ENCODE data around the gene SEC14L1.

SEC14L1 gene

DNA sequence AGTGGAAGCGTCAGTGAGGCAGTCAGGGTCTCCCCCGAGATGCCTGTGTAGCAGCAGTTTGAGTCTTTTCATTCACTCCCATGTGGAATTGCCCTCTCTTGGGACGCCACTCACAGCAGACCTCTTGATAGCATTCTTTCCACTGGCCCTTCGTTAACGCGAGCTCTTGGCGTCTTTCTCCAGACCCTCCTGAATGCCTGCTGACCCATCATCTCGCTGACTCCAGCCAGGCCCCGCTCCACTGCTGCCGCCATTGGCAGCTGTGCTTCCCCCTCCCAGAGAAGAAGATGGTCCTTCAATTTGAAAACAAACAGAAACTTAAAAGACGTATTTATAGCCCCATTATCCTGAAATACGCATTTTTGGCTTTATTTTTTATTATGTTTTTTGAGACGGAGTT is 63.1 kb downstream of the SEC14L1 start:
- Histone ChIP-seq H3K4me1 (ENCODE audit: insufficient read depth, low read length) (no peaks in the 10 kb centered on the region), H3K4me3 (ENCODE audit: low read depth in 1 of 2, low read length in 2 of 2) (no peak overlapping the region), H4K20me1 (ENCODE audit: insufficient read depth, low read length) (no peaks in the 10 kb centered on the region; the same call in 1 of the 2 replicates), H3K9ac (ENCODE audit: low read depth, low read length) (no peak overlapping the region), H3K9me3 (ENCODE audit: insufficient read depth, low read length, severe bottlenecking) (no peaks in the 10 kb centered on the region), H3K79me2 (ENCODE audit: insufficient read depth, low read length) (no peaks in the 10 kb centered on the region), H3K27ac (ENCODE audit: low read length) (no peak overlapping the region), H3K4me2 (ENCODE audit: insufficient read depth, low read length) (no peak overlapping the region), H2AFZ (ENCODE audit: low read depth, low read length) (no peak overlapping the region), H3K36me3 (ENCODE audit: insufficient read depth, low read length) (peaks cover 84% of the 10 kb centered on the region), H3K27me3 (ENCODE audit: insufficient read depth, low read length, poor library complexity) (no peaks in the 10 kb centered on the region)
- no peak for ATAC-seq (ENCODE audit: insufficient read depth, low read depth)
- TF ChIP-seq, protein P1, sequence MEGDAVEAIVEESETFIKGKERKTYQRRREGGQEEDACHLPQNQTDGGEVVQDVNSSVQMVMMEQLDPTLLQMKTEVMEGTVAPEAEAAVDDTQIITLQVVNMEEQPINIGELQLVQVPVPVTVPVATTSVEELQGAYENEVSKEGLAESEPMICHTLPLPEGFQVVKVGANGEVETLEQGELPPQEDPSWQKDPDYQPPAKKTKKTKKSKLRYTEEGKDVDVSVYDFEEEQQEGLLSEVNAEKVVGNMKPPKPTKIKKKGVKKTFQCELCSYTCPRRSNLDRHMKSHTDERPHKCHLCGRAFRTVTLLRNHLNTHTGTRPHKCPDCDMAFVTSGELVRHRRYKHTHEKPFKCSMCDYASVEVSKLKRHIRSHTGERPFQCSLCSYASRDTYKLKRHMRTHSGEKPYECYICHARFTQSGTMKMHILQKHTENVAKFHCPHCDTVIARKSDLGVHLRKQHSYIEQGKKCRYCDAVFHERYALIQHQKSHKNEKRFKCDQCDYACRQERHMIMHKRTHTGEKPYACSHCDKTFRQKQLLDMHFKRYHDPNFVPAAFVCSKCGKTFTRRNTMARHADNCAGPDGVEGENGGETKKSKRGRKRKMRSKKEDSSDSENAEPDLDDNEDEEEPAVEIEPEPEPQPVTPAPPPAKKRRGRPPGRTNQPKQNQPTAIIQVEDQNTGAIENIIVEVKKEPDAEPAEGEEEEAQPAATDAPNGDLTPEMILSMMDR (IDR thresholded peaks at IDR 0.05; ENCODE audit: borderline replicate concordance, extremely low read depth, low read length, poor library complexity, severe bottlenecking) = no peak
- TF ChIP-seq EZH2 (IDR thresholded peaks at IDR 0.05; ENCODE audit: borderline replicate concordance, low read depth, low read length, severe bottlenecking) = no peak
- DNase-seq = no peak

DNA sequence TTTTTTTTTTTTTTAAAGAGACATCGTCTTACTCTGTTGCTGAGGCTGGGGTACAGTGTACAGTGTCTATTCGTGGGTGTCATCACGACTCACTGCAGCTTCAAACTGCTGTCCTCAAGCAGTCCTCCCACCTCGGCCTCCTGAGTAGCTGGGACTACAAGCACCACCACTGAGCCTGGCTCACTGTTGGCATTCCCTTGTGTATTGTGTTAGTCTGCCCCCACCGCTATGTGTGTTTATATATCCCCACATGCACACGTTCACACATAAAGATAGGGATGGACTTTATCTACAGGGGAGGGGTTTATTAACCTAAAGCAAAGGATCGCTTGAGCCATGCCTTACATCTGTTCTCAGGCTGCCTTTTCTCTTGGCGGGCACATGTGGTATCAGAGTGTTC is 63.8 kb downstream of the SEC14L1 start:
- H3K79me2 ChIP-seq (ENCODE audit: insufficient read depth, low read length) = no peaks in the 10 kb centered on the region
- H4K20me1 ChIP-seq (ENCODE audit: insufficient read depth, low read length) = no peaks in the 10 kb centered on the region; the same call in 1 of the 2 replicates
- no peaks in the 10 kb centered on the region for H3K27me3 ChIP-seq (ENCODE audit: insufficient read depth, low read length, poor library complexity)
- no peaks in the 10 kb centered on the region for H3K4me1 ChIP-seq (ENCODE audit: insufficient read depth, low read length)
- TF ChIP-seq, protein P1 (IDR thresholded peaks at IDR 0.05; ENCODE audit: borderline replicate concordance, extremely low read depth, low read length, poor library complexity, severe bottlenecking) = no peak
- TF ChIP-seq EZH2 (IDR thresholded peaks at IDR 0.05; ENCODE audit: borderline replicate concordance, low read depth, low read length, severe bottlenecking) = no peak
- no peak overlapping the region for H3K4me2 ChIP-seq (ENCODE audit: insufficient read depth, low read length)
- DNase-seq = no peak
- H3K4me3 ChIP-seq (ENCODE audit: low read depth in 1 of 2, low read length in 2 of 2) = no peak overlapping the region
- no peak overlapping the region for H3K9ac ChIP-seq (ENCODE audit: low read depth, low read length)
- no peak for ATAC-seq (ENCODE audit: insufficient read depth, low read depth)
- peaks cover 86% of the 10 kb centered on the region for H3K36me3 ChIP-seq (ENCODE audit: insufficient read depth, low read length)
- no peak overlapping the region for H2AFZ ChIP-seq (ENCODE audit: low read depth, low read length)
- H3K9me3 ChIP-seq (ENCODE audit: insufficient read depth, low read length, severe bottlenecking) = no peaks in the 10 kb centered on the region
- no peak overlapping the region for H3K27ac ChIP-seq (ENCODE audit: low read length)

DNA sequence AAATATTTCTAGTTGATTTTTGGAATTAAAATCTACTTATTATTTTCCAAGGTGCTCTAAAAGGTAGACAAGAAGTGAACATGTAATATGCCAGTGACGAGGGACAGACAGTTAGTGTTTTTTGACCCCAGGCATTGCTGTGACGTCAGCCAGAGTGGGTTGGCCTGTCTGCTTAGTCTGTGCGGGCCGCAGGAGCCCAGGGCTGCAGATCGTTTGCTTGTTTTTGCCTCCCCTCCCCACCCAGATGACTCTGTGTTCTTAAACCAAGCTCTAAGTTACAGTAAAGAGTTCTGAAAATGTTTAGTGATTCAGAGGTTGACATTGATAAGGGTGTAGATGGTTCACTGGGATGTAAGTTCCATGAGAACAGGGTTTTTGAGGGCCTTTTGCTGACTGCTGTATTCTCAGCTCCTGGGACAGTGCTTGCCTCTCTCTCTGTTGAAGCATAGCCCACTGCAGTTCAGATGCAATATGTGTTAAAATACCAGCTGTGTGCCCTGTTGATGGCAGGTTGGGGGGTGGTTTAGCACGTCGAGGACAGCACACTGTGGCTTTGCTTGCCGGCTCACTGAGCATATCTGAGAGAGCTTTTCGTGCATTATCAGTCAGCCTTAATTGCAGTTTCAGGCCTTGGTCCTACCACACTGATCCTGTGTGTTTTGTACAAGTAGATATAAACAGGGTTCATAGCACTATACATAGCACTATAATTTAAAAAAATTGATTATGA is 64.8 kb downstream of the SEC14L1 start:
- TF ChIP-seq, protein P1 (IDR thresholded peaks at IDR 0.05; ENCODE audit: borderline replicate concordance, extremely low read depth, low read length, poor library complexity, severe bottlenecking) = no peak
- no peak for TF ChIP-seq EZH2 (IDR thresholded peaks at IDR 0.05; ENCODE audit: borderline replicate concordance, low read depth, low read length, severe bottlenecking)
- H3K4me1 ChIP-seq (ENCODE audit: insufficient read depth, low read length) = no peaks in the 10 kb centered on the region
- no peaks in the 10 kb centered on the region; the same call in 1 of the 2 replicates for H4K20me1 ChIP-seq (ENCODE audit: insufficient read depth, low read length)
- no peaks in the 10 kb centered on the region for H3K27me3 ChIP-seq (ENCODE audit: insufficient read depth, low read length, poor library complexity)
- H3K79me2 ChIP-seq (ENCODE audit: insufficient read depth, low read length) = no peaks in the 10 kb centered on the region
- ATAC-seq (ENCODE audit: insufficient read depth, low read depth) (no peak), DNase-seq (no peak)
- H2AFZ ChIP-seq (ENCODE audit: low read depth, low read length) = no peak overlapping the region
- H3K36me3 ChIP-seq (ENCODE audit: insufficient read depth, low read length) = peaks cover 85% of the 10 kb centered on the region
- H3K9me3 ChIP-seq (ENCODE audit: insufficient read depth, low read length, severe bottlenecking) = no peaks in the 10 kb centered on the region
- no peak overlapping the region for H3K4me2 ChIP-seq (ENCODE audit: insufficient read depth, low read length)
- no peak overlapping the region for H3K27ac ChIP-seq (ENCODE audit: low read length)
- no peak overlapping the region for H3K4me3 ChIP-seq (ENCODE audit: low read depth in 1 of 2, low read length in 2 of 2)
- H3K9ac ChIP-seq (ENCODE audit: low read depth, low read length) = no peak overlapping the region
